GM19193 (cell line): ENCODE data around the gene ELP2.

Source experiments
- POLR2A ChIP-seq: IDR thresholded peaks from 4 replicates; pipeline ENCODE4 v1.6.1; 2011; ENCODE audit not compliant: insufficient read depth, insufficient read length; ENCODE audit errors: extremely low read depth

The ELP2 gene

GRCh38 chr18:36212301-36213171 is 82.8 kb downstream of the ELP2 start:
- TF ChIP-seq POLR2A: no peak

DNA sequence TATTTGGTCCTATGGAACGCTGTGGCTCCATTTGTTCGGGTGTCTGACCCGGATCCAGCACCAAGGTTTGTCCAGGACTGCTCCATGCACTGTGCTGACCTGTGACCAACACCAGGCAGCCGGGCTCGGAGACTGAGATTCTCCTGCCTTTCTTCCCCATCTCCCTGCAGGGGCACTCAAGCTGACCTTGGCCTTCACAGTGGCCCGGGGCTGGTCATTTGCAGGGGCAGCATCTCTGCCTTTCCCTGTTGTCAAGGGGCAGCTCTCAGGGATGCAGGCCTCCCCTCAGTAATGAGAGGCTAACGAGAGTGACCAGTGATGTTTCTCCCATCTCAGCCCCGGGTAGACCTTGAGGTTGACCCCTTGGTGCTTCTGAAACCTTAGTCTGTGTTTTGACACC is 85.1 kb downstream of the ELP2 start:
- no peak for TF ChIP-seq POLR2A

DNA sequence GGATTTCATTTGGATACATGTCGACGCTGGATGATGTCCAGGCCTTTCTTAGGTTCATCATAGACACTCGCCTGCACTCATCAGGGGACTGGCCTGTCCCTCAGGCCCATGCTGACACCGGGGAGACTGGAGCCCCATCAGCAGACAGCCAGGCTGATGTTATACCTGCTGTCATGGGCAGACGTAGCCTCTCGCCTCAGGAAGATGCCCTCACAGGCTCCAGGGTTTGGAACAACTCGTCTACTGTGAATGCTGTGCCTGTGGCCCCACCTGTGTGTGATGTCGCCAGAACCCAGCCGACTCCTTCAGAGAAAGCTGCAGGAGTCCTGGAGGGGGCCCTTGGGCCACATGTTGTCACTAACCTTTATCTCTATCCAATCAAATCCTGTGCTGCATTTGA is 85.9 kb downstream of the ELP2 start:
- TF ChIP-seq POLR2A: no peak

- no peak for TF ChIP-seq POLR2A
These were observed 87.6 kb downstream of the ELP2 start for GRCh38 chr18:36217348-36217747.

DNA sequence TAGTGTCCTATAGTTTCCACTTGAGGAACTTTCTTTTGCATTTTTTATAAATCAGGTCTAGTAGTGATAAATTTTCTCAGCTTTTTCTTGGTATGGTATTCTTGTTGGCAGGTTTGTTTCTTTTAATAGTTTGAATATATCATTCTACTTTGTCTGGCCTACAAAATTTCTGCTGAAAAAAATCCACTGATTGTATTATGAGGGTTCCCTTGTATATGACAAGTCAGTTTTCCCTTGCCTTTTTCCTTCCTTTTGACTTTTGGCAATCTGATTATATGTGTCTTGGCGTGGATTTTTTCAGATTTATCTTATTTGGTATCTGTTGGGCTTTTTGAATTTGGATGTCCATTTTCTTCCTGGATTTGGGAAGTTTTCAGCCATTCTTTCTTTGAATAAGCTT is 99.5 kb downstream of the ELP2 start:
- TF ChIP-seq POLR2A: no peak
